NT2/D1 (cell line): Measurements from ENCODE around the gene PMAIP1.

ENCODE experiments used
- YY1 ChIP-seq: IDR thresholded peaks from 2 replicates; pipeline ENCODE4 v1.6.1; 2011; ENCODE audit not compliant: insufficient read length, insufficient read depth
- ZNF274 ChIP-seq: IDR thresholded peaks from 2 replicates; pipeline ENCODE4 v1.6.1; 2011; ENCODE audit warnings: mild to moderate bottlenecking, low read depth, low read length

- TF ChIP-seq YY1 (no peak), ZNF274 (no peak)
Measured at GRCh38 chr18:59917422-59917821, 17.6 kb downstream of the PMAIP1 start.
